C4-2B (cell line): Measurements from ENCODE around the gene DARS1.
A peak's percentile ranks its signal among the peaks of the same experiment; 100 is the strongest.
"Not testable (repeated sequence)": the region's sequence is repeated elsewhere in the genome, so short reads cannot be mapped to it uniquely, and the experiment has no call there.

ENCODE experiments used
- H3K27ac ChIP-seq: fragments of 450-650 bp; 2 replicates; pipeline ENCODE4 v1.5.1; 2017
- CTCF ChIP-seq: fragments of 450-650 bp; conservative IDR thresholded peaks from 2 replicates; pipeline ENCODE4 v1.5.1; 2017; ENCODE audit warnings: mild to moderate bottlenecking
- ZFX ChIP-seq: fragments of 450-650 bp; IDR thresholded peaks from 2 replicates; pipeline ENCODE4 v1.6.1; 2017

Gene DARS1

GRCh38 chr2:135963841-135964240 lies 21.6 kb downstream of the DARS1 start:
- H3K27ac ChIP-seq: peak overlapping the region; percentile 1; the same call in 1 of the 2 replicates
- no peak for TF ChIP-seq CTCF
- no peak for TF ChIP-seq ZFX

GRCh38 chr2:135962366-135963123 lies 22.9 kb downstream of the DARS1 start:
- H3K27ac ChIP-seq: no peak overlapping the region
- no peak for TF ChIP-seq ZFX
- no peak for TF ChIP-seq CTCF

GRCh38 chr2:135960656-135961551 lies 24.5 kb downstream of the DARS1 start:
- peak overlapping the region; percentile 43; the same call in 1 of the 2 replicates for H3K27ac ChIP-seq
- no peak for TF ChIP-seq CTCF
- no peak for TF ChIP-seq ZFX

- no peak for TF ChIP-seq ZFX
Observed at GRCh38 chr2:135960150-135960549, 25.3 kb downstream of the DARS1 start.

GRCh38 chr2:135958927-135959326 lies 26.5 kb downstream of the DARS1 start:
- not testable (repeated sequence) for H3K27ac ChIP-seq

More at GRCh38 chr2:135960150-135960549, 25.3 kb downstream of the DARS1 start:
- H3K27ac ChIP-seq: no peak overlapping the region

GRCh38 chr2:135954020-135954601 lies 31.3 kb downstream of the DARS1 start:
- H3K27ac ChIP-seq: no peak overlapping the region
- TF ChIP-seq ZFX (no peak), CTCF (no peak)

GRCh38 chr2:135952891-135953290 lies 32.5 kb downstream of the DARS1 start:
- no peak for TF ChIP-seq CTCF
- TF ChIP-seq ZFX: no peak

GRCh38 chr2:135951041-135951583 lies 34.3 kb downstream of the DARS1 start:
- TF ChIP-seq ZFX (no peak), CTCF (no peak)
- H3K27ac ChIP-seq: no peak overlapping the region

More at GRCh38 chr2:135952891-135953290, 32.5 kb downstream of the DARS1 start:
- H3K27ac ChIP-seq: no peak overlapping the region
